Smooth muscle cell (in vitro differentiated cells): ENCODE data around the gene PLAAT2. TPM values are rescaled to one million over a fixed set of nuclear protein-coding genes. Genes with fewer than 3 reads are reported as not detected.
"Not testable (repeated sequence)": the region's sequence is repeated elsewhere in the genome, so short reads cannot be mapped to it uniquely, and the experiment has no call there.

ENCODE experiments used
- DNase-seq: peaks from one replicate; lab custom pipeline; 2025; ENCODE audit not compliant: unreplicated experiment; lab: John Stamatoyannopoulos, UW
- H2AFZ ChIP-seq: fragments of 200-600 bp; sonication (generic); 2 replicates; pipeline ENCODE4 v1.6.0; 2016; ENCODE audit warnings: antibody characterized with exemption, low read depth, mild to moderate bottlenecking
- H3F3A ChIP-seq: fragments of 200-600 bp; sonication (generic); 2 replicates; pipeline ENCODE4 v1.6.0; 2017; ENCODE audit warnings: antibody characterized with exemption, low read depth
- H3K27ac ChIP-seq: fragments of 200-600 bp; sonication (generic); 2 replicates; pipeline ENCODE4 v1.5.1; 2016; ENCODE audit warnings: low read depth, mild to moderate bottlenecking
- H3K27me3 ChIP-seq: fragments of 200-600 bp; sonication (generic); 2 replicates; pipeline ENCODE4 v1.6.1; 2016; ENCODE audit warnings: low read depth, mild to moderate bottlenecking
- H3K36me3 ChIP-seq: fragments of 200-600 bp; sonication (generic); 2 replicates; pipeline ENCODE4 v1.5.1; 2016; ENCODE audit warnings: low read depth
- H3K4me1 ChIP-seq: fragments of 200-600 bp; sonication (generic); 2 replicates; pipeline ENCODE4 v1.5.1; 2016; ENCODE audit warnings: low read depth
- H3K4me2 ChIP-seq: fragments of 200-600 bp; sonication (generic); 2 replicates; pipeline ENCODE4 v1.6.0; 2016; ENCODE audit warnings: mild to moderate bottlenecking
- H3K4me3 ChIP-seq: fragments of 200-600 bp; sonication (generic); 2 replicates; pipeline ENCODE4 v1.5.1; 2016; ENCODE audit warnings: mild to moderate bottlenecking
- H3K79me2 ChIP-seq: fragments of 200-600 bp; sonication (generic); 2 replicates; pipeline ENCODE4 v1.6.0; 2016; ENCODE audit warnings: low read depth, mild to moderate bottlenecking
- H3K9ac ChIP-seq: fragments of 200-600 bp; sonication (generic); 2 replicates; pipeline ENCODE4 v1.6.0; 2016; ENCODE audit warnings: low read depth
- H3K9me3 ChIP-seq: fragments of 200-600 bp; sonication (generic); replicated peaks from 2 replicates; pipeline ENCODE4 v1.5.1; 2016; ENCODE audit warnings: low read depth
- H4K20me1 ChIP-seq: fragments of 200-600 bp; sonication (generic); 2 replicates; pipeline ENCODE4 v1.6.0; 2016; ENCODE audit warnings: low read depth
- WGBS: methylation state at CpG from one replicate; pipeline ENCODE4 v1.1.7; 2016; ENCODE audit warnings: low lambda C conversion rate; 5-methylcytosine and 5-hydroxymethylcytosine counted together
- polyA plus RNA-seq: library from polyadenylated mRNA; unstranded; fragments of >200 nt; fragmentation: Nextera tagmentation; extraction: Ambion mirVana; gene quantifications from 2 replicates; pipeline ENCODE4 v1.2.1, GENCODE V29; 2016
- total RNA-seq: library from RNA; depleted of rRNA; stranded (reverse); fragments of >200 nt; gene quantifications from 2 replicates; pipeline ENCODE4 v1.2.3, GENCODE V29; 2014
- TF ChIP-seq, protein P1 (sequence below): fragments of 200-600 bp; sonication (generic); IDR thresholded peaks from 2 replicates; pipeline ENCODE4 v1.5.1; 2017; ENCODE audit warnings: borderline replicate concordance, mild to moderate bottlenecking, antibody characterized with exemption; ENCODE audit not compliant: insufficient read depth, poor library complexity, severe bottlenecking

The PLAAT2 gene
- total and polyA plus RNA-seq, 2 experiments from 2014 or later: not detected

DNA sequence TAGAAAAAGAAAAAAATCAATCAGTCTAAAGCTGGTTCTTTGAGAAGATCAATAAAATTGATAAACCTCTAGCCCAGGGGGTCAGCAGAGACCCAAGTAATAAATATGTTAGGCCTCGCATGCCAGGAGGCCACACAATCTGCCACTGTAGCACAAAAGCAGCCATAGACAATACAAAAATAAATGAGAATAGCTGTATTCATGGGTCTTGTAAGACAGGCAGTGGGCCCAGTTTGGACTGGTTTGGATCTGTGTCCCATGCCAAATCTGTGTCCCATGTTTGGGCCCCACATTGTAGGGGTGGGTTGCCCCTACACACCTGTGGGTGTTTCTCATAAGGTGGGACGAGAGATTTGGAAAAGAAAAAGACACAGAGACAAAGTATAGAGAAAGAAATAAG, 33.2 kb downstream of the PLAAT2 start:
- no peak for DNase-seq
- H3K4me2 ChIP-seq: no peak overlapping the region
- H3K4me1 ChIP-seq: peaks cover 22% of the 10 kb centered on the region
- peaks cover 20% of the 10 kb centered on the region for H3K27me3 ChIP-seq
- no peak overlapping the region for H2AFZ ChIP-seq
- H3K9ac ChIP-seq: no peak overlapping the region
- WGBS: 91% methylated on average over 2 of the region's 2 CpGs
- no peak overlapping the region for H3K4me3 ChIP-seq
- H4K20me1 ChIP-seq: no peaks in the 10 kb centered on the region
- H3K79me2 ChIP-seq: no peaks in the 10 kb centered on the region
- H3K27ac ChIP-seq: no peak overlapping the region
- H3K36me3 ChIP-seq: no peaks in the 10 kb centered on the region
- H3K9me3 ChIP-seq: no peaks in the 10 kb centered on the region
- no peaks in the 10 kb centered on the region for H3F3A ChIP-seq
- TF ChIP-seq, protein P1, sequence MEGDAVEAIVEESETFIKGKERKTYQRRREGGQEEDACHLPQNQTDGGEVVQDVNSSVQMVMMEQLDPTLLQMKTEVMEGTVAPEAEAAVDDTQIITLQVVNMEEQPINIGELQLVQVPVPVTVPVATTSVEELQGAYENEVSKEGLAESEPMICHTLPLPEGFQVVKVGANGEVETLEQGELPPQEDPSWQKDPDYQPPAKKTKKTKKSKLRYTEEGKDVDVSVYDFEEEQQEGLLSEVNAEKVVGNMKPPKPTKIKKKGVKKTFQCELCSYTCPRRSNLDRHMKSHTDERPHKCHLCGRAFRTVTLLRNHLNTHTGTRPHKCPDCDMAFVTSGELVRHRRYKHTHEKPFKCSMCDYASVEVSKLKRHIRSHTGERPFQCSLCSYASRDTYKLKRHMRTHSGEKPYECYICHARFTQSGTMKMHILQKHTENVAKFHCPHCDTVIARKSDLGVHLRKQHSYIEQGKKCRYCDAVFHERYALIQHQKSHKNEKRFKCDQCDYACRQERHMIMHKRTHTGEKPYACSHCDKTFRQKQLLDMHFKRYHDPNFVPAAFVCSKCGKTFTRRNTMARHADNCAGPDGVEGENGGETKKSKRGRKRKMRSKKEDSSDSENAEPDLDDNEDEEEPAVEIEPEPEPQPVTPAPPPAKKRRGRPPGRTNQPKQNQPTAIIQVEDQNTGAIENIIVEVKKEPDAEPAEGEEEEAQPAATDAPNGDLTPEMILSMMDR: no peak

DNA sequence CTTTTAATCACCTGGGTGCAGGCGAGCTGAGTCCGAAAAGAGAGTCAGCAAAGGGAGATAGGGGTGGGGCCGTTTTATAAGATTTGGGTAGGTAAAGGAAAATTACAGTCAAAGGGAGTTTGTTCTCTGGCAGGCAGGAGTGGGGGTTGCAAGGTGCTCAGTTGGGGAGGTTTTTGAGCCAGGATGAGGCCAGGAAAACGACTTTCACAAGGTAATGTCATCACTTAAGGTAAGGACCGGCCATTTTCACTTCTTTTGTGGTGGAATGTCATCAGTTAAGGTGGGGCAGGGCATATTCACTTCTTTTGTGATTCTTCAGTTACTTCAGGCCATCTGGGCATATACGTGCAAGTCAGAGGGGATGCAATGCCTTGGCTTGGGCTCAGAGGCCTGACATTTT, 33.8 kb downstream of the PLAAT2 start:
- not testable (repeated sequence) for H3K4me3 ChIP-seq, H2AFZ ChIP-seq, H3K79me2 ChIP-seq

DNA sequence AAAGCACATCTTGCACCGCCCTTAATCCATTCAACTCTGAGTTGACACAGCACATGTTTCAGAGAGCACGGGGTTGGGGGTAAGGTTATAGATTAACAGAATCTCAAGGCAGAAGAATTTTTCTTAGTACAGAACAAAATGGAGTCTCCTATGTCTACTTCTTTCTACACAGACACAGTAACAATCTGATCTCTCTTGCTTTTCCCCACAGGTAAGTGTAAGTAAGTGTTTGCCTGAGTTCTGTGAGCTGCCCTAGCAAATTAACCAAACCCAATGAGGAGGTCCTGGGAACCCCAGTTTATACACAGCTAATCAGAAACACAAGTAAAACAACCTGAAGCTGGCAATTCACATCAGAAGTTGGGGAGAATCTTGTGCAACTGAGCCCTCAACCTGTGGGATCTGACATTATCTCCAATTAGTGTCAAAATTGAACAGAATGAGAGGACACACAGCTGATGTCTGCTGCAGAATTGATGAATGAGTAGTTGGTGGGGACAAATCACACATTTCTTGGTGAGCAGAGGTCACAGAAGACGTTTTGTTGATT, 34.4 kb downstream of the PLAAT2 start:
- H2AFZ ChIP-seq, H3K79me2 ChIP-seq, H4K20me1 ChIP-seq, H3K36me3 ChIP-seq, DNase-seq, H3K9me3 ChIP-seq, H3K27ac ChIP-seq, H3K4me2 ChIP-seq, H3F3A ChIP-seq, H3K9ac ChIP-seq, H3K4me3 ChIP-seq: not testable (repeated sequence)
- WGBS: 50% methylated on average over 1 of the region's 3 CpGs
- peaks cover 20% of the 10 kb centered on the region for H3K27me3 ChIP-seq
- peaks cover 22% of the 10 kb centered on the region for H3K4me1 ChIP-seq

More for the DNA sequence above, 33.8 kb downstream of the PLAAT2 start:
- not testable (repeated sequence) for DNase-seq, H3K36me3 ChIP-seq, H3K9ac ChIP-seq, H3K27ac ChIP-seq, H3K4me2 ChIP-seq, H3K9me3 ChIP-seq, H3F3A ChIP-seq, H4K20me1 ChIP-seq
- Histone ChIP-seq H3K27me3 (peaks cover 20% of the 10 kb centered on the region), H3K4me1 (peaks cover 22% of the 10 kb centered on the region)
- 49% methylated on average over 6 of the region's 6 CpGs for WGBS

DNA sequence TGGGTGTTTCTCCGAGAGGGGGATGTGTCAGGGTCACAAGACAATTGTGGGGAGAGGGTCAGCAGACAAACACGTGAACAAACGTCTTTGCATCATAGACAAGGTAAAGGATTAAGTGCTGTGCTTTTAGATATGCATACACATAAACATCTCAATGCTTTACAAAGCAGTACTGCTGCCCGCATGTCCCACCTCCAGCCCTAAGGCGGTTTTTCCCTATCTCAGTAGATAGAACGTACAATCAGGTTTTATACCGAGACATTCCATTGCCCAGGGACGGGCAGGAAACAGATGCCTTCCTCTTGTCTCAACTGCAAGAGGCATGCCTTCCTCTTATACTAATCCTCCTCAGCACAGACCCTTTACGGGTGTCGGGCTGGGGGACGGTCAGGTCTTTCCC, 35.0 kb downstream of the PLAAT2 start:
- H2AFZ ChIP-seq, H3K27ac ChIP-seq, H3K9me3 ChIP-seq, H3K79me2 ChIP-seq, DNase-seq, H3K4me2 ChIP-seq, H3K9ac ChIP-seq, H3F3A ChIP-seq, H3K36me3 ChIP-seq, H4K20me1 ChIP-seq, H3K4me3 ChIP-seq: not testable (repeated sequence)
- Histone ChIP-seq H3K27me3 (peaks cover 20% of the 10 kb centered on the region), H3K4me1 (peaks cover 22% of the 10 kb centered on the region)
- WGBS: 6% methylated on average over 7 of the region's 11 CpGs

DNA sequence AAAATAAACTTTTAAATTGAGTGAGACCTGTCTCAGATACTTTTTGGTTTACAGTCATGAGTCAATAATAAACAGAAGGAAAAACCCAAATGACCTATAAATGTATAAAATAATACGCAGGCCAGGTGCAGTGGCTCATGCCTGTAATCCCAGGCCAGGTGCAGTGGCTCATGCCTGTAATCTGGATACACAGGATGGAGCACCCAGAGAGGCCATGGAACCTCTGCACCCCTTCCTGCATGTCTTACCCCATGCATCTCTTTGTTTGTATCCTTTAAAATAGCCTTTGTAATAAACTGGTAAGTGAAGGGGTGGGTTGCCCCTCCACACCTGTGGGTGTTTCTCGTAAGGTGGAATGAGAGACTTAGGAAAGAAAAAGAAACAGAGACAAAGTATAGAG, 35.5 kb downstream of the PLAAT2 start:
- 79% methylated on average over 2 of the region's 2 CpGs for WGBS
- no peaks in the 10 kb centered on the region for H3F3A ChIP-seq
- H3K36me3 ChIP-seq: no peaks in the 10 kb centered on the region
- H3K79me2 ChIP-seq: no peaks in the 10 kb centered on the region
- H3K9me3 ChIP-seq: no peaks in the 10 kb centered on the region
- H3K4me2 ChIP-seq: no peak overlapping the region
- TF ChIP-seq, protein P1: no peak
- no peak overlapping the region for H3K4me3 ChIP-seq
- peaks cover 20% of the 10 kb centered on the region for H3K4me1 ChIP-seq
- H2AFZ ChIP-seq: no peak overlapping the region
- DNase-seq: no peak
- no peak overlapping the region for H3K9ac ChIP-seq
- no peaks in the 10 kb centered on the region for H4K20me1 ChIP-seq
- H3K27ac ChIP-seq: no peak overlapping the region
- peaks cover 20% of the 10 kb centered on the region for H3K27me3 ChIP-seq
